Adrenal gland (tissue), 5 donors: ENCODE measurements around the gene FMNL2.

ENCODE experiments used
- CTCF ChIP-seq, 6 experiments: fragments of 450-650 bp in 4 of 6; fragments of 200-600 bp in 2 of 6; sonication (generic) in 1 of 6; IDR thresholded peaks; 1 replicate in 5 of 6; 2 replicates in 1 of 6; pipeline versions ENCODE4 v1.5.1 to v1.8.0; 2016 to 2021; ENCODE audit warnings: antibody characterized with exemption in 6 of 6, mild to moderate bottlenecking in 2 of 6, moderate library complexity in 1 of 6
- POLR2A ChIP-seq, 2 donors: fragments of 450-650 bp; IDR thresholded peaks; one replicate each; pipeline ENCODE4 v1.6.1; 2017; ENCODE audit warnings: antibody characterized with exemption in 2 of 2, mild to moderate bottlenecking in 2 of 2, moderate library complexity in 1 of 2
- donor health status: DM: no; HTN: no; CAD: no.

DNA sequence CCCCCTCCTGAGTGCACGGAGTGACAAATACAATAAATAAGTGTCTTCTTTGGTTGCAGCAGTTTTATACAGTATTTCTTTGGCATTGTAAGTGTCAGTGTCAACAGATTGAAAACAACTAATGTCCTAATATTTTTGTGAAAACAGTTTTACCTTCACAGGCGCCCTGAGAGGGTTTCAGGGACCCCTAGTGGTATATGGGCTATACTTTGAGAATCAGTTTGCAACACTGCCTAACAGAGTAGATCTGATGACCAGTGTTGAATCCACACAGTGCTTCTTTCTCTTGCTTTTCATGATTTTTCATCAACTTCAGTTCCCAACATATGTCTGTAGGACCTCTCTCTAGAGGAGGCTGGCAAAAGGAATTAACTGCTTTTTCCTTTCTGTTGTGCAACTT is 220.1 kb downstream of the FMNL2 start:
- TF ChIP-seq CTCF (IDR thresholded peaks at IDR 0.05) = no peak
- TF ChIP-seq POLR2A (IDR thresholded peaks at IDR 0.05) = no peak
